MM.1S (cell line): ENCODE results near the gene PMPCA.

Experiments
- EZH2 ChIP-seq: fragments of 300-600 bp; sonication (generic); optimal IDR thresholded peaks from 2 replicates; pipeline ENCODE3; 2017; ENCODE audit warnings: low read depth, mild to moderate bottlenecking, antibody characterized with exemption, low read length, mixed read lengths
- TF ChIP-seq, protein P1 (sequence below): fragments of 300-600 bp; sonication (generic); IDR thresholded peaks from 2 replicates; pipeline ENCODE4 v1.5.1; 2016; ENCODE audit warnings: antibody characterized with exemption, low read length, mixed read lengths

DNA sequence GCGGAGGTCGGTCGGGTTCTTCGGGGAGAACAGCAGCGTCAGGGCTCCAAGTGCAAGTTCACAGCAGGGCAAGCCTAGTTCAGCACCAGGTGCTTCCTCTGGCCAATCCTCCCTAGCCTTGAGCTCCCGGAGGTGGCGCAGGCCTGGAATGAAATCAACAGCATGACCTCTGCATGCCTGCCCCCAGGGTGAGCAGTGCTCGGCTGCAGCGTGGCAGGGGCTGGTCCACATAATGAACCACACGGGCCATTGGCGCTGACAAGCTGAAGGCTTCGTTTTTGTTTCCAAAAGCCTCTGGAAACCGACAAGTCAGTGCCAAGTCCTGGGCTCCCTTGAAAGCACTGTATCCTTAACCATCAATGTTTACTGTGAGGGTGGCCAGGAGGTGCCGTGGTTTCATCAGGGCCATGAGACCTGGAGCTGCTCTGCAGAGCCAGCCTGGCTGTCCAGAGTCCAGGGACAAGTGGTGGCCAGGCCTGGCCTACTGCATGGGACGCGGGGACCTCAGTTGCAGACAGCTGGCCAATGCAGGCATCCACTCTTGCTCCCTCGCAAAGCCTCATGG lies 31.3 kb downstream of the PMPCA start:
- TF ChIP-seq, protein P1, sequence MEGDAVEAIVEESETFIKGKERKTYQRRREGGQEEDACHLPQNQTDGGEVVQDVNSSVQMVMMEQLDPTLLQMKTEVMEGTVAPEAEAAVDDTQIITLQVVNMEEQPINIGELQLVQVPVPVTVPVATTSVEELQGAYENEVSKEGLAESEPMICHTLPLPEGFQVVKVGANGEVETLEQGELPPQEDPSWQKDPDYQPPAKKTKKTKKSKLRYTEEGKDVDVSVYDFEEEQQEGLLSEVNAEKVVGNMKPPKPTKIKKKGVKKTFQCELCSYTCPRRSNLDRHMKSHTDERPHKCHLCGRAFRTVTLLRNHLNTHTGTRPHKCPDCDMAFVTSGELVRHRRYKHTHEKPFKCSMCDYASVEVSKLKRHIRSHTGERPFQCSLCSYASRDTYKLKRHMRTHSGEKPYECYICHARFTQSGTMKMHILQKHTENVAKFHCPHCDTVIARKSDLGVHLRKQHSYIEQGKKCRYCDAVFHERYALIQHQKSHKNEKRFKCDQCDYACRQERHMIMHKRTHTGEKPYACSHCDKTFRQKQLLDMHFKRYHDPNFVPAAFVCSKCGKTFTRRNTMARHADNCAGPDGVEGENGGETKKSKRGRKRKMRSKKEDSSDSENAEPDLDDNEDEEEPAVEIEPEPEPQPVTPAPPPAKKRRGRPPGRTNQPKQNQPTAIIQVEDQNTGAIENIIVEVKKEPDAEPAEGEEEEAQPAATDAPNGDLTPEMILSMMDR = no peak
- TF ChIP-seq EZH2 = no peak
